Measurements from ENCODE around the gene COL18A1. TPM values are rescaled to one million over a fixed set of nuclear protein-coding genes. Genes with fewer than 3 reads are reported as not detected.

COL18A1 gene
- total and polyA plus RNA-seq, 2 of the 8 experiments (the other 6 are each of a cell fraction or from before 2014, with no cell fraction given): 145 to 201 TPM

DNA sequence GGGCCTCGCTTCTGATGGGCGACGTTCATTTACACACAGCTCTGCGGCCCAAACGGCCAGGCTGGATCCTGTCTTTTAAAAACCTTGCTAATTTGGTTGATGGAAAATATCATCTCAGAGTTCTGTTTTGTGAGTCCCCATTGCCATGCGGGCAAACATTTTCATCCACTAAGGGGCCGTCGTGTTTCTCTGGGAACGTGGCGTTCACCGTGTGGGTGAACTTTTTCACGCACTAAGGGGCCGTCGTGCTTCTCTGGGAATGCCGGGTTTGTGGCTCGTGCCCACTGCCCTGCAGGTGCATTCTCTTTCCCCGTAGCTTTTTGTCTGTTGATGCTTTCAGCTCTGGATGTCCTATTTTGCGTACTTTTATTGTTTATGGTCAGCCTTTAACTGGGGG is 6.8 kb downstream of the COL18A1 start:
- Histone ChIP-seq H4K8ac (ENCODE audit: extremely low read depth, insufficient read depth, low read length) (no peak overlapping the region), H2AFZ (ENCODE audit: low read length) (no peak overlapping the region), H4K20me1 (replicated peaks in 1 of 2; ENCODE audit: control insufficient read depth in 1 of 2, insufficient read depth in 2 of 2, low read length in 2 of 2) (peaks cover 52 to 68% of the 10 kb centered on the region in 2 experiments), H3K79me1 (ENCODE audit: low read depth, low read length) (peaks cover 25% of the 10 kb centered on the region), H2AK5ac (ENCODE audit: low read depth, low read length) (no peak overlapping the region), H3K18ac (ENCODE audit: extremely low read depth, low read length) (no peak overlapping the region), H2BK12ac (ENCODE audit: low read depth, low read length) (no peak overlapping the region), H3K14ac (ENCODE audit: insufficient read length) (no peak overlapping the region), H3K9me3 (ENCODE audit: insufficient read depth in 2 of 2, low read depth in 1 of 2, low read length in 1 of 2) (no peaks in the 10 kb centered on the region), H3K9ac (replicated peaks in 1 of 4; ENCODE audit: extremely low read depth in 1 of 4, low read depth in 3 of 4, low read length in 3 of 4) (no peak overlapping the region), H3K79me2 (ENCODE audit: control insufficient read depth in 1 of 2, insufficient read depth in 2 of 2, low read length in 2 of 2) (peaks cover 48 to 99% of the 10 kb centered on the region in 2 experiments), H3K4ac (replicated peaks; ENCODE audit: insufficient read length, low read depth, low read length) (no peak overlapping the region), H3K4me2 (ENCODE audit: insufficient read depth in 1 of 2, low read depth in 2 of 2, low read length in 2 of 2) (no peak overlapping the region), H3K36me3 (ENCODE audit: control insufficient read depth in 2 of 4, insufficient read depth in 4 of 4, low read length in 3 of 4) (no peaks in the 10 kb centered on the region; a peak in 1 of 8 replicates), H3K23me2 (ENCODE audit: low read depth, low read length) (no peaks in the 10 kb centered on the region), H3K4me1 (replicated peaks in 1 of 4; ENCODE audit: control insufficient read depth in 3 of 4, insufficient read depth in 4 of 4, low read length in 3 of 4) (peaks cover 16 to 65% (median 52%) of the 10 kb centered on the region in 4 experiments), H2BK15ac (ENCODE audit: low read length) (no peak overlapping the region), H2BK120ac (replicated peaks; ENCODE audit: low read depth, low read length) (no peak overlapping the region), H3K23ac (ENCODE audit: insufficient read length) (no peak overlapping the region), H3K4me3 (ENCODE audit: extremely low read depth in 1 of 4, insufficient read depth in 2 of 4, low read depth in 3 of 4, low read length in 4 of 4) (no peak overlapping the region), H4K91ac (replicated peaks; ENCODE audit: insufficient read length, low read length) (no peak overlapping the region), H3K27ac (ENCODE audit: low read depth, low read length) (no peak overlapping the region), H2BK5ac (ENCODE audit: low read depth, low read length) (no peak overlapping the region; the same call in 1 of the 2 replicates), H4K5ac (ENCODE audit: insufficient read length, low read depth, low read length) (no peak overlapping the region), H3K56ac (replicated peaks; ENCODE audit: insufficient read length, low read depth, low read length) (no peak overlapping the region), H2BK20ac (ENCODE audit: low read length) (no peak overlapping the region), H3K27me3 (replicated peaks in 1 of 4; ENCODE audit: control insufficient read depth in 3 of 4, extremely low read depth in 1 of 4, insufficient read depth in 3 of 4, low read length in 3 of 4) (no peaks in the 10 kb centered on the region)
- ChIA-PET CTCF (ENCODE audit: partially characterized antibody) (interaction anchor here (0.9 to 2.6 kb wide), 2 partner anchors 28 to 31 kb away, joined by 3 to 7 read pairs; no protein-coding TSS in a partner anchor), POLR2A (ENCODE audit: partially characterized antibody) (interaction anchor here (0.9 to 1.8 kb wide), 2 partner anchors 54 to 124 kb away, joined by 3 to 5 read pairs; partner anchors contain the start of gene POFUT2)
- FAIRE-seq (no peak), DNase-seq (ENCODE audit: low read depth in 1 of 2, low spot score in 2 of 2) (no peak)
- 92% methylated on average over 13 of the region's 18 CpGs; no CpG with 5 or more reads in 1 of the 2 experiments for WGBS, 2 experiments (ENCODE audit: extremely low coverage in 1 of 2, insufficient coverage in 1 of 2, insufficient read length in 1 of 2, insufficient replicate concordance in 2 of 2, low coverage in 1 of 2, low lambda C conversion rate in 2 of 2, missing lambda C conversion rate in 1 of 2)
- TF ChIP-seq CBX5 (IDR thresholded peaks at IDR 0.05; ENCODE audit: low read depth, low read length): no peak
- TF ChIP-seq PHF8 (conservative IDR thresholded peaks at IDR 0.05; ENCODE audit: low read depth, low read length): no peak
- no peak for TF ChIP-seq CHD1 (IDR thresholded peaks at IDR 0.05; ENCODE audit: low read depth, low read length)
- no peak for TF ChIP-seq SRF (IDR thresholded peaks at IDR 0.05; ENCODE audit: low read depth, low read length)
- TF ChIP-seq, protein P1, sequence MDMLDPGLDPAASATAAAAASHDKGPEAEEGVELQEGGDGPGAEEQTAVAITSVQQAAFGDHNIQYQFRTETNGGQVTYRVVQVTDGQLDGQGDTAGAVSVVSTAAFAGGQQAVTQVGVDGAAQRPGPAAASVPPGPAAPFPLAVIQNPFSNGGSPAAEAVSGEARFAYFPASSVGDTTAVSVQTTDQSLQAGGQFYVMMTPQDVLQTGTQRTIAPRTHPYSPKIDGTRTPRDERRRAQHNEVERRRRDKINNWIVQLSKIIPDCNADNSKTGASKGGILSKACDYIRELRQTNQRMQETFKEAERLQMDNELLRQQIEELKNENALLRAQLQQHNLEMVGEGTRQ (IDR thresholded peaks at IDR 0.05; ENCODE audit: low read length): no peak
- no peak for TF ChIP-seq CEBPB (IDR thresholded peaks at IDR 0.05; ENCODE audit: low read depth, low read length)
- no peak for TF ChIP-seq POLR2A (IDR thresholded peaks at IDR 0.05; ENCODE audit: control extremely low read depth in 1 of 2, low read depth in 2 of 2, low read length in 2 of 2)
- no peak for TF ChIP-seq NANOG (IDR thresholded peaks at IDR 0.05; ENCODE audit: insufficient read depth, low read depth, low read length, poor library complexity, severe bottlenecking)
- no peak for TF ChIP-seq SP1 (IDR thresholded peaks at IDR 0.05; ENCODE audit: low read depth, low read length)
- TF ChIP-seq YY1 (IDR thresholded peaks at IDR 0.05; ENCODE audit: low read depth, low read length): no peak
- TF ChIP-seq TBP (IDR thresholded peaks at IDR 0.05; ENCODE audit: low read depth, low read length): no peak
- TF ChIP-seq KDM4A (IDR thresholded peaks at IDR 0.05; ENCODE audit: low read depth, low read length, severe bottlenecking): no peak
- TF ChIP-seq HDAC2 (IDR thresholded peaks at IDR 0.05; ENCODE audit: borderline replicate concordance in 1 of 2, low read depth in 2 of 2, low read length in 2 of 2): no peak
- TF ChIP-seq CBX8 (IDR thresholded peaks at IDR 0.05; ENCODE audit: borderline replicate concordance, low read depth, low read length): no peak

Measured in H1 (cell line).